HG03280 (cell line): Measurements from ENCODE around the gene BAG1.

Experiments used
- ATAC-seq: cut with Tn5 transposase; IDR thresholded peaks from one replicate; pipeline ENCODE4 v1.9.1; 2021; ENCODE audit warnings: mild to moderate bottlenecking, moderate library complexity; ENCODE audit not compliant: unreplicated experiment

The BAG1 gene

GRCh38 chr9:33220681-33221567 lies 43.6 kb downstream of the BAG1 start:
- ATAC-seq: no peak

GRCh38 chr9:33211695-33212393 lies 52.7 kb downstream of the BAG1 start:
- ATAC-seq: no peak

DNA sequence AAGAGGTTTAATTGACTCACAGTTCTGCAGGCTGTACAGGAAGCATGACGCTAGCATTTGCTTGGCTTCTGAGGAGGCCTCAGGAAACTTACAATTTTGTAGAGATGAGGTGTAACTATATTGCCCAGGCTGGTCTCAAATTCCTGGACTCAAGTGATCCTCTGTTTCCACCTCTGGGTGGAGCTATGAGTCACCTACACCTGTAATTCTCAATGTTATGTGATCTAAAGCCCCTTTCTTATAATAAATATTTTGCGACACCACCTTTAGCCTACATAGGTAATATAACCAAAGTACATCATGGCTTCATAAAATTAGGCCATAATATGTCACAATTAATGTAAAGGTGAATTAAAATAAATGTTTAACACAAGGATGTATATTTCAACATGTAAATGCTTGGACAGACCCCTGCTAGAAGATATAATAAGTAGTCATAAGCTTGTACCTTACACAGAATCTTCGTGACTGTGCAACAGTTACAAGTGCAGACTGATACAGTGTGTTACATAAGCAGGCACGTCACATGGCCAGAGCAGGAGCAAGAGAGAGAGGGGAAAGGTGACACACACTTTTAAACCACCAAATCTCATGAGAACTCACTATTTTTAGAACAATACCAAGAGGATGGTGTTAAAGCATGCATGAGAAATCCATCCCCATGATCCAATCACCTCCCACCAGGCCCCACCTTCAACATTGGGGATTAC lies 54.3 kb downstream of the BAG1 start:
- no peak for ATAC-seq

- no peak for ATAC-seq
Measured at GRCh38 chr9:33209394-33209793, 55.1 kb downstream of the BAG1 start.

- peak; percentile 98 for ATAC-seq
Measured at GRCh38 chr9:33202552-33203201, 61.8 kb downstream of the BAG1 start.
